Measurements from ENCODE around the gene SPATA2L. TPM values are rescaled to one million over a fixed set of nuclear protein-coding genes. Genes with fewer than 3 reads are reported as not detected.

SPATA2L gene
- 9.7 to 12.5 TPM (median 11.6 TPM) in 5 replicates for total RNA-seq (2022; extraction: Qiagen RNA extraction; ENCODE audit: low read depth)

GRCh38 chr16:89701425-89702406, at the start of gene SPATA2L:
Gene SPATA2L, minus strand, starts transcription at chr16:89701705. Its CDS starts 473 bp downstream, at chr16:89701232.

DNA sequence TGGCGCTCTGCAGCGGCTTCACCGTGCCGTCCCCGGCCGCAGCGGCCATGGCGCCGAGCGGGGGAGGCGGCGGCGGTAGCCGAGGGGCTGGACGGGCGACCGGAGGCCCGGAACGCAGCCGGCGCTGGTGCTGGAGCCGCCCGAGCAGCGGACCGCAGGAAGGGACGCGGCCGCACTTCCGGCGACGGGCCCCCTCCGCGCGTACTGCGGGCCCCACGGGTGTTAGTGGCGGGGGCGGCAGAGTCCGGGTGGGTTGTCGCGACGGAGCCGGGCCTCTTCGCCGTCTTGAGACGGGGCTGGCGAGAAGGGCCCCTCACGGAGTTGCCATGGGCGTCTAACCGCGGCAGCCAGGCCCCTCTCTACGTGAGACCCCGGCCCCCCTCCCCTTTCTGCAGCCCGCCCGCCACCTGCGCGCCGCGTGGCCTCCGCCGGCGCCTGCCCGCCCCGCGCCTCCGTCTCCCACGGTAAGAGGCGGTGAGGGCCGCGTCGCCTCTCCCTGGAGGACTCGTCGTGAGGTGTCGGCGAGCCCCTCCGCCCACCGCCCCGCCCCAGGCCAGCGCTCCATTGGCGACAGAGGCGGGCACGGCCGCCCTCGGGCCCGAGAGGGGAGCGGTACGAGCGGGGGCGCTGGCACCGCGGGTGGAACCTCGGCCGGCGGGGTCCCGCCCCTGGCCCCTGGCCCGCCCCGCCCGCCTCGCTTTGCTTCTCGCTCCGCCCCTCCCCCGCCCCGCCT, 19.5 kb upstream of the SPATA2L start, which contains the start of the genes VPS9D1 and ZNF276:
TSS of gene VPS9D1 (minus strand) at position 86 of the 733 bp plus-strand sequence. CDS start at position 49, 37 bp downstream.
TSS of gene ZNF276 (plus strand) at position 725 of the 733 bp plus-strand sequence. CDS start 104 bp downstream, outside the sequence.

GRCh38 chr16:89686520-89687091, 14.9 kb downstream of the SPATA2L start, which contains the start of gene CDK10:
Gene CDK10, plus strand, starts transcription at chr16:89686689. Its CDS starts 22 bp downstream, at chr16:89686711.

GRCh38 chr16:89657442-89658220, 43.9 kb downstream of the SPATA2L start, which contains the start of the genes CHMP1A and SPATA33:
Gene CHMP1A, minus strand, starts transcription at chr16:89657708. Its CDS starts 120 bp downstream, at chr16:89657588.
Gene SPATA33, plus strand, starts transcription at chr16:89657836. Its CDS starts 76 bp downstream, at chr16:89657912.

Other genes with a start within 250 kb of the SPATA2L start
- gene ANKRD11, start 211.1 kb downstream of the SPATA2L start, total RNA-seq (2022; extraction: Qiagen RNA extraction; ENCODE audit: low read depth): 91.8 to 122 TPM (median 119 TPM) in 5 replicates
- 98.9 to 113 TPM (median 104 TPM) in 5 replicates for gene SPG7, start 193.3 kb downstream of the SPATA2L start, total RNA-seq (2022; extraction: Qiagen RNA extraction; ENCODE audit: low read depth)
- 3,635 to 4,439 TPM (median 4,294 TPM) in 5 replicates for gene RPL13, start 141.0 kb downstream of the SPATA2L start, total RNA-seq (2022; extraction: Qiagen RNA extraction; ENCODE audit: low read depth)
- 58.4 to 79.5 TPM (median 75.2 TPM) in 5 replicates for gene CPNE7, start 125.9 kb downstream of the SPATA2L start, total RNA-seq (2022; extraction: Qiagen RNA extraction; ENCODE audit: low read depth)
- gene DPEP1, start 88.1 kb downstream of the SPATA2L start, total RNA-seq (2022; extraction: Qiagen RNA extraction; ENCODE audit: low read depth): 0.87 to 2.3 TPM (median 1.2 TPM) in 5 replicates
- 93.1 to 112 TPM (median 95.7 TPM) in 5 replicates for gene CHMP1A, start 44.0 kb downstream of the SPATA2L start, total RNA-seq (2022; extraction: Qiagen RNA extraction; ENCODE audit: low read depth)
- gene SPATA33, start 43.9 kb downstream of the SPATA2L start, total RNA-seq (2022; extraction: Qiagen RNA extraction; ENCODE audit: low read depth): 14.4 to 18.4 TPM (median 17.0 TPM) in 5 replicates
- 37.1 to 79.5 TPM (median 45.3 TPM) in 5 replicates for gene CDK10, start 15.0 kb downstream of the SPATA2L start, total RNA-seq (2022; extraction: Qiagen RNA extraction; ENCODE audit: low read depth)
- 4.0 to 5.2 TPM (median 4.8 TPM) in 5 replicates for gene VPS9D1, start 19.2 kb upstream of the SPATA2L start, total RNA-seq (2022; extraction: Qiagen RNA extraction; ENCODE audit: low read depth)
- gene ZNF276, start 19.8 kb upstream of the SPATA2L start, total RNA-seq (2022; extraction: Qiagen RNA extraction; ENCODE audit: low read depth): 17.4 to 22.3 TPM (median 19.0 TPM) in 5 replicates
- gene FANCA, start 114.9 kb upstream of the SPATA2L start, total RNA-seq (2022; extraction: Qiagen RNA extraction; ENCODE audit: low read depth): 25.2 to 38.5 TPM (median 34.0 TPM) in 5 replicates
- 5.9 to 8.4 TPM (median 7.9 TPM) in 5 replicates for gene SPIRE2, start 126.8 kb upstream of the SPATA2L start, total RNA-seq (2022; extraction: Qiagen RNA extraction; ENCODE audit: low read depth)
- 60.9 to 74.7 TPM (median 73.0 TPM) in 5 replicates for gene TCF25, start 171.9 kb upstream of the SPATA2L start, total RNA-seq (2022; extraction: Qiagen RNA extraction; ENCODE audit: low read depth)
- gene MC1R, start 217.2 kb upstream of the SPATA2L start, total RNA-seq (2022; extraction: Qiagen RNA extraction; ENCODE audit: low read depth): 4.5 to 7.3 TPM (median 6.4 TPM) in 5 replicates
- gene TUBB3, start 221.6 kb upstream of the SPATA2L start, total RNA-seq (2022; extraction: Qiagen RNA extraction; ENCODE audit: low read depth): 199 to 259 TPM (median 236 TPM) in 5 replicates
- gene DEF8, start 247.1 kb upstream of the SPATA2L start, total RNA-seq (2022; extraction: Qiagen RNA extraction; ENCODE audit: low read depth): 98.8 to 115 TPM (median 111 TPM) in 5 replicates

Data from A549 treated with GW870086 at 1 μM for 4 hours (cell line).